SU-DHL-6 (cell line): Measurements from ENCODE around the gene TM9SF4.

Experiments
- H2AFZ ChIP-seq: fragments of 200-600 bp; sonication (generic); 2 replicates; pipeline ENCODE4 v1.6.1; 2014; ENCODE audit warnings: low read depth, mild to moderate bottlenecking, moderate library complexity, mixed read lengths, antibody characterized with exemption, low read length; ENCODE audit not compliant: severe bottlenecking
- H3F3A ChIP-seq: fragments of 200-600 bp; shearing (Covaris generic); 2 replicates; pipeline ENCODE4 v1.6.0; 2016; ENCODE audit warnings: antibody characterized with exemption, mild to moderate bottlenecking; ENCODE audit not compliant: insufficient read depth
- H3K27ac ChIP-seq: fragments of 200-600 bp; sonication (generic); 2 replicates; pipeline ENCODE4 v1.5.1; 2016; ENCODE audit warnings: low read depth, mild to moderate bottlenecking, low read length, moderate library complexity, mixed read lengths
- H3K27me3 ChIP-seq: fragments of 200-600 bp; sonication (generic), shearing (Covaris generic); 2 replicates; pipeline ENCODE4 v1.6.0; 2014; ENCODE audit warnings: mild to moderate bottlenecking, low read length
- H3K36me3 ChIP-seq: fragments of 200-600 bp; sonication (generic); 2 replicates; pipeline ENCODE4 v1.6.1; 2014; ENCODE audit warnings: mild to moderate bottlenecking, low read length, mixed read lengths
- H3K4me2 ChIP-seq: fragments of 300-600, 200-600 bp; shearing (Covaris generic), sonication (generic); 2 replicates; pipeline ENCODE4 v1.6.0; 2014; ENCODE audit warnings: low read length, low read depth, mild to moderate bottlenecking; ENCODE audit not compliant: poor library complexity, severe bottlenecking
- H3K4me3 ChIP-seq: fragments of 200-600 bp; sonication (generic); 2 replicates; pipeline ENCODE4 v1.5.1; 2014; ENCODE audit warnings: antibody characterized with exemption, low read length, mild to moderate bottlenecking, mixed read lengths; ENCODE audit not compliant: insufficient read depth, poor library complexity, severe bottlenecking
- H3K79me2 ChIP-seq: fragments of 200-600 bp; sonication (generic); 2 replicates; pipeline ENCODE4 v1.6.1; 2014; ENCODE audit warnings: mild to moderate bottlenecking, low read length, moderate library complexity; ENCODE audit not compliant: insufficient read depth
- H3K9ac ChIP-seq: fragments of 200-600 bp; sonication (generic); 2 replicates; pipeline ENCODE4 v1.7.0; 2014; ENCODE audit warnings: mild to moderate bottlenecking, low read length
- H3K9me2 ChIP-seq: fragments of 200-600 bp; sonication (generic); replicated peaks from 2 replicates; pipeline ENCODE4 v1.6.1; 2014; ENCODE audit warnings: low read length; ENCODE audit not compliant: insufficient read depth
- H3K9me3 ChIP-seq: fragments of 200-600 bp; sonication (generic); 2 replicates; pipeline ENCODE4 v1.6.1; 2014; ENCODE audit warnings: low read length, mixed read lengths; ENCODE audit not compliant: insufficient read depth
- H4K20me1 ChIP-seq: fragments of 200-600 bp; sonication (generic); 2 replicates; pipeline ENCODE4 v1.6.1; 2014; ENCODE audit warnings: low read depth, mild to moderate bottlenecking, antibody characterized with exemption, low read length, moderate library complexity, mixed read lengths
- CTCF ChIP-seq: fragments of 200-600 bp; sonication (generic); IDR thresholded peaks from one replicate; pipeline ENCODE4 v1.5.1; 2017; ENCODE audit warnings: antibody characterized with exemption, mild to moderate bottlenecking, low read length, moderate library complexity; ENCODE audit not compliant: insufficient read depth, poor library complexity, severe bottlenecking
- EZH2phosphoT487 ChIP-seq: fragments of 200-600 bp; sonication (generic), shearing (Covaris generic); conservative IDR thresholded peaks from 2 replicates; pipeline ENCODE4 v1.6.1; 2018; ENCODE audit warnings: mild to moderate bottlenecking, antibody characterized with exemption, low read length, moderate library complexity, mixed read lengths

Gene TM9SF4

GRCh38 chr20:32079655-32080109 lies 29.8 kb upstream of the TM9SF4 start:
- Histone ChIP-seq H2AFZ (no peak overlapping the region), H3K9ac (no peak overlapping the region), H4K20me1 (no peaks in the 10 kb centered on the region), H3K27ac (peak overlapping the region; percentile 34), H3K4me2 (no peak overlapping the region), H3K9me3 (no peaks in the 10 kb centered on the region), H3F3A (peaks cover 7% of the 10 kb centered on the region; the same call in 1 of the 2 replicates), H3K79me2 (no peaks in the 10 kb centered on the region), H3K36me3 (no peaks in the 10 kb centered on the region), H3K4me3 (no peak overlapping the region), H3K27me3 (no peaks in the 10 kb centered on the region), H3K9me2 (no peaks in the 10 kb centered on the region)
- TF ChIP-seq EZH2phosphoT487 (no peak), CTCF (no peak)

DNA sequence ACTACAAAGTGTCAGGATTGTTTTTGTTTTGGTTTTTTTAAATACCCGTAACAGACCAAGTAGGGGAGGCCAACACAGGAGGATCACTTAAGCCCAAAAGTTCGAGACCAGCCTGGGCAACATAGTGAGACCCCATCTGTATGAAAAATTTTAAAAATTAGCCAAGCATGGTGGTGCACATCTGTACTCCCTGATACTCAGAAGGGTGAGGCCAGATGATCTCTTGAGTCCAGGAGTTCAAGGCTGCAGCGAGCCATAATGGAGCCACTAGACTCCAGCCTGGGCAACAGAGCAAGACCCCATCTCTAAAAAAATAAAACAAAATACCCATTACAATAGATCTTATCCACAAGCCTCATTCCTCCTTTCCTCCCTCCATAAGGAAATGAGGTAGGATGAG lies 28.7 kb upstream of the TM9SF4 start:
- H3K9me3 ChIP-seq: no peaks in the 10 kb centered on the region
- no peaks in the 10 kb centered on the region for H3K27me3 ChIP-seq
- H3K27ac ChIP-seq: no peak overlapping the region
- H3K4me2 ChIP-seq: no peak overlapping the region
- H3K9ac ChIP-seq: no peak overlapping the region
- TF ChIP-seq CTCF (no peak), EZH2phosphoT487 (no peak)
- H4K20me1 ChIP-seq: no peaks in the 10 kb centered on the region
- H2AFZ ChIP-seq: no peak overlapping the region
- H3K4me3 ChIP-seq: no peak overlapping the region
- H3K36me3 ChIP-seq: no peaks in the 10 kb centered on the region
- peaks cover 13% of the 10 kb centered on the region; the same call in 1 of the 2 replicates for H3F3A ChIP-seq
- H3K79me2 ChIP-seq: no peaks in the 10 kb centered on the region
- H3K9me2 ChIP-seq: no peaks in the 10 kb centered on the region

DNA sequence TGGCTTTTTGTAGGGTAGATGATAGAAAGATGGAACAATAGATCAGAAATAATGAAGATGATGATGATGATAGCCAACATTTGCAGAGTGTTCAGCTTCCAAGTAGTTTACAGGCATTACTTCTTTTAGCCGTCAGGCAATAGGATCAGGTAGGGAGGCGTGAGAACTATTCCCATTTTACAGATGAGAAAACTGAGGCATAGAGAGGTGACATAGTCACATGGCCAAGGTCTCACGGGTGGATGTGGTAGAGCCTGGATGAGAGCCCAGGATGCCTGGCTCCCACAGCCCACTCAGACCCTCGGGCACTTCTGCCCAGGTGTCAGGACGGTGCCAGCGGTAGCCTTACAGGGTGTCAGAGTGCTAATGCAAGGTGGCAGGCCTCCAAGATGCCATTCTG lies 26.0 kb upstream of the TM9SF4 start:
- TF ChIP-seq CTCF: no peak
- no peak for TF ChIP-seq EZH2phosphoT487
- H3K27me3 ChIP-seq: no peaks in the 10 kb centered on the region

More for the DNA sequence above, 26.0 kb upstream of the TM9SF4 start:
- Histone ChIP-seq H3K79me2 (no peaks in the 10 kb centered on the region), H3F3A (peaks cover 33% of the 10 kb centered on the region), H2AFZ (no peak overlapping the region), H3K4me2 (no peak overlapping the region), H3K4me3 (no peak overlapping the region), H4K20me1 (no peaks in the 10 kb centered on the region), H3K27ac (peak overlapping the region; percentile 18; the same call in 1 of the 2 replicates), H3K36me3 (peaks cover 7% of the 10 kb centered on the region), H3K9ac (no peak overlapping the region), H3K9me3 (peaks cover 5% of the 10 kb centered on the region; the same call in 1 of the 2 replicates), H3K9me2 (no peaks in the 10 kb centered on the region)
